GM19467 (cell line): ENCODE measurements around the gene HDLBP.
"Not testable (repeated sequence)": the region's sequence is repeated elsewhere in the genome, so short reads cannot be mapped to it uniquely, and the experiment has no call there.

Source experiments
- ATAC-seq: cut with Tn5 transposase; IDR thresholded peaks from one replicate; pipeline ENCODE4 v1.9.1; 2021; ENCODE audit warnings: mild to moderate bottlenecking, moderate library complexity; ENCODE audit not compliant: unreplicated experiment

Gene HDLBP

GRCh38 chr2:241197947-241198346 lies 117.5 kb downstream of the HDLBP start:
- ATAC-seq = no peak

DNA sequence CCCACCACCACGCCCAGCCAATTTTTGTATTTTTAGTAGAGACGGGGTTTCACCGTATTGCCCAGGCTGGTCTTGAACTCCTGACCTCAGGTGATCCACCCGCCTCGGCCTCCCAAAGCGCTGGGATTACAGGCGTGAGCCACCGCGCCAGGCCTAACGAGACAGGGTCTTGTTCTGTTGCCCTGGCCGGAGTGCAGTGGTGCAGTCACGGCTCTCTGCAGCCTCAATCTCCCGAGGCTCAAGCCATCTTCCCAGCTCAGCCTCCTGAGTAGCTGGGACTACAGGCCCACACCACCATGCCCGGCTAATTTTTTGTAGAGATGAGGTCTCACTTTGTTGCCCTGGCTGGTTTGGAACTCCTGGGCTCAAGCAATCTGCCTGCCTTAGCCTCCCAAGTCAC lies 118.2 kb downstream of the HDLBP start:
- not testable (repeated sequence) for ATAC-seq

- ATAC-seq = no peak
Observed at GRCh38 chr2:241195506-241196130, 119.9 kb downstream of the HDLBP start.

DNA sequence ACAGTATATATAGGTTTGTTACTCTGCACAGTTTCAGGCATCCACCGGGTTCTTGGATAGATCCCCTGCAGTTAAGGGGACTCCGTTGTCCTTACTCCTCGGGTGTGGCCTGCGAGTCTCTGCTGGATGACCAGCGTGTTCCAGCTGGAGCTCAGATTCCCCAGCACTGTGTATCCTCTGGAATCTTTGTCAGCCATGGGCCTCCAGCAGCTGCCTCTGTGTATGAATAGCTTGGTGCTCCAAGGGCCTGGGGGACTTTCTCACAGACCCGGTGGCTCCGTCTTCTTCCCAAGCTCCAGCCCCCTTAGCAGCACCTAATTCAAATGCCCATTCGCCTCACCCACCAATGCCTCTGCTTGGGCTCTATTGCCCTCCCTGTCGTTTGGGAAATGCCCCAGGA lies 120.7 kb downstream of the HDLBP start:
- ATAC-seq = no peak

DNA sequence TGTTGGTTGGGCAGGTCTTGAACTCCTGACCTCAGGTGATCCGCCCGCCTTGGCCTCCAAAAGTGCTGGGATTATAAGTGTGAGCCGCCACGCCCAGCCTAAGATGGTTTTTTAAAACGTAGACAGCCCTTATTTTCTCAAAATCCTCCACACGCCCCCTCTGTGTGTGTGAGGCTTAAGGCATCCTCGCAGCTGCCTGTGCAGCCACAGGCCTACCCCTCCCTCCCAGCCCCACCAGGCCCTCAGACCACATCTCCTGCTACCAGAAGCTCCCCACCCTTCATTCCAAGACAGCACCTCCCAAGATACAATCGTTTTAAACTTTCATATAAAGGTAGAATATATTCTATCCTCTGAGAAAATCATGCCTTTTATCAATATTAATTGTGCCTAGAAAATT lies 122.2 kb downstream of the HDLBP start:
- no peak for ATAC-seq

DNA sequence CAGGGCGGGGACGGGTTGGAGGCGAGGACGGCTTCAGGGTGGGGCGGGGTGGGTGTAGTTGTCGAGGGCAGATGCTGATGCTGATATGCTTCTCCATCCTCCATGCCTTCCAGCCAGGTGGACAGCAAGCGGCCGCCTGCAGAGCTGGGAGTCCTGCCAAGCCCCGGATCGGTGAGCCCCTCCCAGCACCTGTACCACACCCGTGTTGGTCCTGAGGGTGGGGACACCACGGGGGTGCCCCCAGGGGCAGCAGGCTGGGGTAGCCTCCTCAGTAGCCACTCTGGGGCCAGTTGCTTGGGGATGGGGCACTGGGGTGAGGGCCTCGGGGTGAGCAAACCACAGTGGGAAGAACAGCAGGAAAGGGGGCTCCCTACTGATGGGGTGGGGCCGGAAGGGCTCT lies 124.4 kb downstream of the HDLBP start:
- ATAC-seq = no peak

GRCh38 chr2:241190291-241190981 lies 125.0 kb downstream of the HDLBP start:
- ATAC-seq = no peak

DNA sequence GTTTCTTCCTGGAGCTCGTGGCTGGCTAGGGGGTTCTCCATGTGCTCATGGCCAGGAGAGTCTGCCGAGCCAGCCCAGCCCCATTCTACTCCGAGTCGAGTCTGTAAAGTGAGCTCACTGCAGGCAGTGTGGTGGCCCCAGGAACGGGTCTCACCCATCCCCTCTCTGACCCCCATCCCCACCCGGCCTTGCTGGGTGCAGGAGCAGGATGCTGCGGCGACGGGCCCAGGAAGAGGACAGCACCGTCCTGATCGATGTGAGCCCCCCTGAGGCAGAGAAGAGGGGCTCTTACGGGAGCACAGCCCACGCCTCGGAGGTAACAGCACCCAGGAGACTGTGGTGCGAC lies 125.6 kb downstream of the HDLBP start:
- no peak for ATAC-seq

DNA sequence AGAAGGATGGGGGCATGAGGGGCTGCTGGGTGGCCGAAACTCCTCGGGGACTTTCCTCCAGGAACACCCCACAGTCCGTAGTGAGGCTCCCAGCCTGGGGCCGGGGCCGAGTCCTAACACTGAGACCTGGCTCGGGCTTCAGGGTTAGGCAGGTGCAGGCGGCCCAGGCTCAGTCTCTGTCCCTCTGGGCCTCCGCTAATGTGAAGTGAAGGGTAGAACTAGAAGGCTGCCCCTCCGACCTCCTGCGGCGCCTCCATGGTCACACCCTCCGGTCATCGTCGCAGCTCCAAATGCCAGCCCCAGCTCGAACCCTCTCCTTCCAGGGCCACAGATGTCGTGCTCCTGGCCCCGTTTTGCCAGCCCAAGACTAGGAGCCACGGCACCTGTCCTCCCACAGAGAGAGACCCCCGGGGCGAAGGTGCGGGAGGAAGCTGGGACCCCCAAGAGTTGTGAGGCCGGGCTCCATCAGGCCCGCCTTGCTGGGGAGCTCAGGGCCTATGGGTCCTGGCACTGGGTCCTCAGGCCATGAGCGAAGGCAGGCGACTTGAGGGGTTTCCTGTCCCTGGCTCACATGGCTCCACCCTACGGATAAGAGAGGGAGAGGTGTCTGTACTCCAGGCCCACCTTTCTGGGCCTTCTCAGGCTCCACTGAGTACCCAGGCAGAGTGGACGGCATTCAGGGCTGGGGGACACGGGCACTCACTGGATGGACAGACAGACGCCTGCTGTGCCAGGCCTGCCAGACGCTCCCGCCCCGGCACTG lies 126.2 kb downstream of the HDLBP start:
- ATAC-seq = no peak

DNA sequence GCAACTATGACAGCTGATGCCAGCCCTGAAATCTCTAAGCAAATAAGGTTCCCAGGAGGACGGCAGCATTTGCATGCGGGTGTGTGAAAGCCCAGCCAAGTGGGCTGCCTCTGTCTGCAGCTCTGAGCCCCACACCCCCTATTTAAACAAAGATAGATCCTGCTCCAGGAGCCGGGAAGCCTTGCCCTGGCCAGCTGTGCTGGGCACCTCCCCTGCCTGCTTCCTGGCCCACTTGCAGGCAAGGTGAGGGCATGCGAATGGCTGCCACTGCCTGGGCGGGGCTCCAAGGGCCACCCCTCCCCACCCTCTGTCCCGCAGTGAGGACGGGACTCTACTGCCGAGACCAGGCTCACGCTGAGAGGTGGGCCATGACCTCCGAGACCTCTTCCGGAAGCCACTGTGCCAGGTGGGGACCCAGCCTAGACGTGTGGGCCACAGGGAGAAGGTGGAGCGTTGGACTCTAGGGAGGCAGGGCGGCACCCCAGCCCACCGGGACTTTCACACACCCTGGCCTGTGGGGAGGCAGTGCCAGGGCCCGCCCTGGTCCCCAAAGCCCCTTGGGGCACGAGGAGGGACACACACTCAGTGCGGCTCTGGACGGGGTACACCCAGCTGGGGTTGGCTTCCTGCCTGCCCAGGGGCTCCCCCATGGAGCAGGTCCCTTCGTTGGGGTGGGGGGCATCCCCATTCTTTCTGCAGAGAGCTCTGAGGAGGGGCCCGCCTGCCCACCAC lies 126.9 kb downstream of the HDLBP start, which contains the start of gene ANO7:
ANO7 (plus strand) TSS at position 317 of the 732 bp plus-strand sequence. CDS start 1,387 bp downstream, outside the sequence.
- ATAC-seq = no peak

DNA sequence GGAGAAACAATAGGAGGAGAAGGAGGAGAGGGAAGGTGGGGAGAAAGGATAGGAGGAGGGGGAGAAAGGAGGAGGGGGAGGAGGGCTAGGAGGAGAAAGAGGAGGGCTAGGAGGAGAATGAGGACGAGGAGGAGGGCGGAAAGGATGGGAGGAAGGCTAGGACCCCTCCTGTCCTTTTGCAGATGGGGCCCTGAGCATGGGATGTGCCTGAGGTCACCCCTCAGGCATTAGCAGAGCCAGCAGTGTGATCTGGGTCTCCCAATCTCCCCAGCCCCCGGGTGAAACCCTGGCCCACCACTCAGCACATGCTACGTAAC lies 127.6 kb downstream of the HDLBP start:
- ATAC-seq = no peak

GRCh38 chr2:241187101-241187917 lies 128.2 kb downstream of the HDLBP start:
- no peak for ATAC-seq

DNA sequence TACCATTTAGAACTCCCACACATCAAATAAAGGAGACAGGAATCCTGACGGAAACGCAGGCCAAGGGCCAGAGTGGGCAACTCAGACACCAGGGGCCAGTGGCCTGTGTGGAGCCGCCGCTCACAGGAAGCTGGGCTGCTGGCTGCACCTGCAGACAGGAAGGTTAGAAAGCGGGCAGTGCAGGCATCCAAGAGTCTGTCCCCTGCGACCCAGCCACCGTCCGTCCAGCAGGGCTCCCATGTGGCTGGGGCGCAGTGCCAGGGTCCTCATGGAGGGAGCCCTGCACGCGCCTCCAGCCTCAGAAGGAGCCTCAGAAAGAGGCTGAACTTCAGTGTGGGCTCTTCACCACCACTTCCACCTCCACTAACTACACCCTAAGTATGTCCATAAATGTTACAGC lies 129.5 kb downstream of the HDLBP start:
- no peak for ATAC-seq

- no peak for ATAC-seq
Observed at GRCh38 chr2:241184901-241185300, 130.6 kb downstream of the HDLBP start.

- ATAC-seq = no peak
Observed at GRCh38 chr2:241183221-241183620, 132.3 kb downstream of the HDLBP start.

DNA sequence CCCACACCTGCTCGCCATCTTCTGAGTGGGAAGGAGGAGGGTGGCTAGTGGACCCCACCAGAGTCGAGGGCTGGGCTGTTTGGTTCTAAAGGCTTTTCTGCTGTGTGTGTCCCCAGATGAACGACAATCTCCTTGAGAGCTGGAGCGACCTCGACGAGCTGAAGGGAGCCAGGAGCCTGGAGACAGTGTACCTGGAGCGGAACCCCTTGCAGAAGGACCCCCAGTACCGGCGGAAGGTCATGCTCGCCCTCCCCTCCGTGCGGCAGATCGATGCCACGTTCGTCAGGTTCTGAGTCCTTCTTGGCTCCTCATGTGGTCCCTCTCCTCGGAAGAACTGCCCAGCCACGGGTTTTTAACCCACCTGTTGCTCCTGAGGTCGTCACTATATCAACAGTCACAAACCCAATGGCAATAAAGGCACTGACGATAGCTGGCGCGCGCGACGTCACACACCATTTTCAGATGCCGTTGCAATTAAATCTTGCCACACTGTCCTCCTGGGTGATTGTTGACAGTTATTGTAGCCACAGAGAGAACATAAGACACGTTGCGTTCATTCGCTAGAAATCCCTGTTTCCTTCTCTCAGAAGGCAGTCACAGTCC lies 132.8 kb downstream of the HDLBP start:
- ATAC-seq = no peak

DNA sequence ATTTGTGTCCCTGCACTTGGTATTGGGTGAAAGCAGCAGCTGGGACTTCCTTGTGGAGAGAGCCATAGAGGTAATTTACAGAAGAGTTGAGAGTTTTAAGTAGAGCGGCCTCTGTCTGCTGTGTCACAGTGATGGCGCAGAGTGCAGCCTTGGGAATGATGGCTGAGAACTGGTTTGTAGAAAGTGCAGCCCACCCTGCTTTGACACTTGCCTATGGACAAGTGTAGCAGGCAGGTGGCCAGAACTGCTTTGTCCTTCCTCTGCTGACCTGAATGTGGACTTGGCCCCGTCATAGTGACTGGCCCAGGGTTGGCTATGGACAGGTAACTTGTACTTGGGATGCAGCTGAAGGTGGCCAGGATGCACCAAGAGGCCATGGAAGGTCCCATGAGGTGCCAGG lies 133.3 kb downstream of the HDLBP start:
- no peak for ATAC-seq

DNA sequence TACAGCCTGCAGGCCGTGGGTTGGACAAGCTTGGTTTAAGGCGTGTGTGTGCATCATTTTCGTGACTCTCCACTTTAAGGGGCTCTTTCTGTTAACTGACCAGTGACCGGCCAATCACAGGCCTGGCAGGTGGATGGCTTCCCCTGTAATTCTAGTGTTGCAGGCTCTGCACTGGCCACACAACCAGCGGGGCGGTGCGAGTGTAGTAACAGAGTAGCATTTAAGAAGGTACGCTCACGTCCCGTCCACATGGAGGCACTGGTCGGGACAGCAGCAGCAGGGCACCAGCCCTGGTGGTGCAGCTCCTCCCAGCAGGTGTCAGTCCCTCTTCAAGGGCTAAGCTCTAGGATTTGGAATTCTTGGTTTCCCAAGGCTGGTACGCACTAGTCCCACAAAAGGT lies 135.0 kb downstream of the HDLBP start:
- no peak for ATAC-seq

DNA sequence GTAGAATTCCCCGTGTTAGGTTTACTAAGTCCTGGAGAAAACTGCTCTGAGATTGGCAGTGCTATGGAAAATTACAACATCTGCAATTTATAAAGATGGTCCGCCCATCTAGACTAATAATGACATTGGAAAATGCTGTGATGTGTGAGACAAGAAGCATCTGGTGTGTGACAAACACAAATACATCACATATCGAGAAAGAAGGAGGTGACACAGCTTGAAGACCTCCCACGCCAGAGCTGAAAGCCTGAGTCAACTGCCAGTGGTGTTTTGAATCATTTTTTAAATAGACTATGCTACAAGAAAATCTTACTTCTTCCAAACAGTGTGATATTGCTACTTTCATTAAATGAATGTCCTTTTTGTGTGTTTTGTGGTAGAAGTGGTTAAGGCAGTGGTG lies 135.6 kb downstream of the HDLBP start:
- no peak for ATAC-seq

DNA sequence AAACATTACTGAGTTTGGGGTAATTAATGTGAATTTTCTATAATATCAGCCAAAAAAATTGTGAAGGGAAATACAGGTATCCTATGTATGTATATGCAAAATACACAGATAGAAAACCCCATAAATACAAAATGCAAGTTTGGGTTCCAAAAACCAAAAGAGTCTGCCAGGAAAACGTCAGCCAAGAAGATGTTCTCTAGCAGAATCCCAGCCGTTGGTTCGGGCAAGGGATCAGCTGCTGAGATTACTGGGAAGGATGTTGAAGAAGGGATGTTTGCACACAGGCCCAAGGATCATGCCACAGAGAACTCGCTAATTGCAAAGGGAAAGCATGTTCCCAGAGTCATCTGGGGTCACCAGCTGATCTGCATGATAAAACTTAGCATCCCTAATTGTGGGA lies 136.5 kb downstream of the HDLBP start:
- no peak for ATAC-seq
